Subcutaneous abdominal adipose tissue (tissue), 5 donors: ENCODE measurements around the gene HPGD.
"Not testable (repeated sequence)": the region's sequence is repeated elsewhere in the genome, so short reads cannot be mapped to it uniquely, and the experiment has no call there.

Experiments used
- H3K27ac ChIP-seq: one replicate; pipeline ENCODE4 v1.7.0; 2013; ENCODE audit warnings: low read depth, mild to moderate bottlenecking, inconsistent platforms, low read length, moderate library complexity
- H3K27me3 ChIP-seq, 5 donors: one replicate each; pipeline ENCODE4 v1.7.0; 2013; ENCODE audit warnings: low read length in 5 of 5, inconsistent platforms in 1 of 5; ENCODE audit not compliant: control insufficient read depth in 5 of 5, insufficient read depth in 4 of 5
- H3K36me3 ChIP-seq, 5 donors: one replicate each; pipeline ENCODE4 v1.7.0; 2013; ENCODE audit warnings: low read length in 5 of 5; ENCODE audit not compliant: control insufficient read depth in 5 of 5, insufficient read depth in 5 of 5
- H3K4me1 ChIP-seq, 5 donors: one replicate each; pipeline ENCODE4 v1.7.0; 2013; ENCODE audit warnings: low read length in 5 of 5, mild to moderate bottlenecking in 3 of 5, moderate library complexity in 1 of 5; ENCODE audit not compliant: control insufficient read depth in 5 of 5, insufficient read depth in 5 of 5
- H3K4me3 ChIP-seq, 5 donors: one replicate each; pipeline ENCODE4 v1.7.0; 2013; ENCODE audit warnings: low read length in 5 of 5, low read depth in 1 of 5
- H3K9ac ChIP-seq, 5 donors: one replicate each; pipeline ENCODE4 v1.7.0; 2013; ENCODE audit warnings: low read length in 5 of 5, mild to moderate bottlenecking in 4 of 5, moderate library complexity in 3 of 5
- H3K9me3 ChIP-seq, 5 donors: one replicate each; pipeline ENCODE4 v1.7.0; 2013; ENCODE audit warnings: low read length in 5 of 5; ENCODE audit not compliant: control insufficient read depth in 5 of 5
- donor health status: healthy.
- donor health status: healthy.
- donor health status: healthy.
- donor health status: healthy.
- donor health status: healthy.

Gene HPGD

GRCh38 chr4:174512745-174513144, 9.5 kb downstream of the HPGD start:
- no peak overlapping the region for H3K27ac ChIP-seq
- H3K4me3 ChIP-seq, result no peak overlapping the region
- H3K27me3 ChIP-seq, result no peaks in the 10 kb centered on the region
- no peak overlapping the region for H3K9ac ChIP-seq
- H3K36me3 ChIP-seq, result no peaks in the 10 kb centered on the region
- no peaks in the 10 kb centered on the region for H3K4me1 ChIP-seq
- H3K9me3 ChIP-seq, result no peaks in the 10 kb centered on the region

DNA sequence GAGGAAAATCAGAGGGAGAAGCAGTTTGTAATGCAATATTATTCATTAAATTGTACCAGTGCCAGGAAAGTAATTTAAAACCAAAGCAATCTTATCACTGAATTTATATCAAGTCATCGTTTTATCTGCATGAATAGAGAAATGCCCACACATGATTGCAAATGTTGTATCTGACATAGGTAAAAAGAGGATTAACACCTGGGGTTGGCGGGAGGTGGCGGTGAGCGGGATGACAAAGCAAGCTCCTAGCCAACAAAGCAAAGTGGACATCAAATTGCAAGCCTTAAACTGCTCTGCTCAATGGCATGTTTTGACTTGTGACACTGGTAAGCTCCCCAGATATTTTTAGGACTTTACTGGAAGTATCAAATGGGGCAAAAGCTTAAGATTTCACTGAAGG, 16.4 kb downstream of the HPGD start:
- H3K27me3 ChIP-seq, result no peaks in the 10 kb centered on the region
- H3K9me3 ChIP-seq, result no peaks in the 10 kb centered on the region
- no peaks in the 10 kb centered on the region for H3K36me3 ChIP-seq
- no peak overlapping the region for H3K4me3 ChIP-seq
- no peak overlapping the region for H3K27ac ChIP-seq
- no peak overlapping the region for H3K9ac ChIP-seq
- H3K4me1 ChIP-seq, result no peaks in the 10 kb centered on the region

- H3K36me3 ChIP-seq, result no peaks in the 10 kb centered on the region
- no peak overlapping the region for H3K27ac ChIP-seq
- H3K9ac ChIP-seq, result no peak overlapping the region
- H3K4me3 ChIP-seq, result no peak overlapping the region
- no peaks in the 10 kb centered on the region for H3K9me3 ChIP-seq
- H3K27me3 ChIP-seq, result no peaks in the 10 kb centered on the region
- no peaks in the 10 kb centered on the region for H3K4me1 ChIP-seq
Observed at GRCh38 chr4:174505007-174505406, 17.3 kb downstream of the HPGD start.

DNA sequence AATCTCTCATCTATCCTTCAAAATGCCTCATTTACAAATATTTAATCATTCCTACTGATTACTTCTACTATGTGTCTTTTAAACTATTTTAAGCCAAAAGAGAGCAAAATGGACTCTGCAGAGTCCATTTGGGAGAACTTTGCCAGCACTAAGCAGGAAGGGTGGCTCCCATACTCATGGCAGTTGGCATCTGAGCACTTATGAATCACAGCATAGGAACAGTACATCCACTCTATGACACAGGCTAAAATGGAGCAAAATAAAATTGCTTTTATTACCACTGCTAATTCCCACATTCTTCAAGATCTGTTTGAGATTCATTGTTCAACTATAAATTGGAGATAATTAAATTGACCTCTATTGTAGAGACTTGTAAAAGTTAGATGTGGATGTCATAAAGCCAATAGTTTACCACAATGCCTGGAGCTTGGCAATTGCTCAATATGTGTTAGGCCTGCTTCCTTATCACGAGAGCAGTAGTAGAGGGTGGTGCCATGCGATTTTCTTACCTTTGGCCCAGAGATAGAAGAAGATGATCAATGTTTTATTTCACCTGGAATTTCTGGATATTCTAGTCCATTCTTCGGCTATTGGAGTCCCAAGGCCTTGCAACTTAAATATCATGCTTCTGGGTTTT, 19.1 kb downstream of the HPGD start:
- no peak overlapping the region for H3K4me3 ChIP-seq
- H3K36me3 ChIP-seq, result no peaks in the 10 kb centered on the region
- no peaks in the 10 kb centered on the region for H3K27me3 ChIP-seq
- no peak overlapping the region for H3K9ac ChIP-seq
- no peaks in the 10 kb centered on the region for H3K9me3 ChIP-seq
- H3K4me1 ChIP-seq, result no peaks in the 10 kb centered on the region
- H3K27ac ChIP-seq, result no peak overlapping the region

- Histone ChIP-seq H3K4me3 (no peak overlapping the region), H3K27me3 (no peaks in the 10 kb centered on the region), H3K9ac (no peak overlapping the region), H3K27ac (no peak overlapping the region), H3K36me3 (no peaks in the 10 kb centered on the region), H3K9me3 (no peaks in the 10 kb centered on the region), H3K4me1 (peaks cover 0 to 2% (median 0%) of the 10 kb centered on the region in 5 donors)
Observed at GRCh38 chr4:174496631-174497432, 25.5 kb downstream of the HPGD start.

DNA sequence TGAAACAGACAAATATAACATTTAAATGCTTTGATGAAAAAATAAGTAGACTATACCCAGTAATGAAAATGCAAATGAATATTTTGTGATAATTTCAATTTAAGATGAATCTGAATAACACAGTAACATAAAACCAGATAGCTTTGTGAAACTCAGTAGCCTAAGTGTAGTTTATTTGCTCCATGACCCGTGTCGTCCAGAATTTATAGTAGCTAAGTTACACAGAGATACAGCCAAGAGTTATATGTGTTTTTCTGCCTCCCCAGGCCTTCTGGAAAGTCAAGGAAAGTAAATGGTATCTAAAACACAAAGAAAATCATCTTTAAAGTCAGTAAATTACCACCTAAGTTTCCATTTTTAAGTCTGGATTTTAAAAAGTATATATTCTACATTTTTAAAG, 26.7 kb downstream of the HPGD start:
- H3K9me3 ChIP-seq, result no peaks in the 10 kb centered on the region
- H3K4me3 ChIP-seq, result no peak overlapping the region
- no peak overlapping the region for H3K27ac ChIP-seq

GRCh38 chr4:174494726-174495125, 27.6 kb downstream of the HPGD start:
- Histone ChIP-seq H3K27me3 (no peaks in the 10 kb centered on the region), H3K27ac (no peak overlapping the region), H3K4me3 (no peak overlapping the region), H3K9me3 (no peaks in the 10 kb centered on the region), H3K4me1 (peaks cover 0 to 2% (median 0%) of the 10 kb centered on the region in 5 donors), H3K9ac (no peak overlapping the region), H3K36me3 (no peaks in the 10 kb centered on the region)

More for the DNA sequence above, 26.7 kb downstream of the HPGD start:
- Histone ChIP-seq H3K36me3 (no peaks in the 10 kb centered on the region), H3K9ac (no peak overlapping the region), H3K27me3 (no peaks in the 10 kb centered on the region), H3K4me1 (peaks cover 0 to 2% (median 0%) of the 10 kb centered on the region in 5 donors)

DNA sequence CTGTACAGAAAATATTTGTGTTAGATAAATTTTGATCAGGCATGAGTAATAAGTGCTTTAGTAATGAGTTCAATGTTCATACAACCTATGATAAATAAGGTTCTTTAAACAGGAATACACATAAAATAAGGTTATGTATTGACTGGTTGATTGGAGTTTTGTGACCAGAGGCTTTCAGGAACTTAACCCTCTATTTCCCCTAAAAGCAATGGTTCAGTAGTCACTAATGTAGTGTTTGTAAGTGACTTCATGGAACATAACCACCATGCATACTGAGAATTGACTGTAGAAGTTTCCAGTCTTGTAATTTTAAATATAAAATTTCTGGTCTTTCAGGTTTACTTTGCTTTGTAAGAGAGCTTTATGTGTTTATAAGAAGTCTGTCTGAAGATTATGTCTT, 28.1 kb downstream of the HPGD start:
- H3K4me3 ChIP-seq, result no peak overlapping the region
- no peaks in the 10 kb centered on the region for H3K27me3 ChIP-seq
- peaks cover 0 to 2% (median 0%) of the 10 kb centered on the region in 5 donors for H3K4me1 ChIP-seq
- no peak overlapping the region for H3K9ac ChIP-seq
- H3K27ac ChIP-seq, result no peak overlapping the region
- no peaks in the 10 kb centered on the region for H3K36me3 ChIP-seq
- no peaks in the 10 kb centered on the region for H3K9me3 ChIP-seq

GRCh38 chr4:174490451-174490961, 31.8 kb downstream of the HPGD start:
- Histone ChIP-seq H3K9ac (no peak overlapping the region), H3K4me1 (no peaks in the 10 kb centered on the region), H3K27me3 (no peaks in the 10 kb centered on the region), H3K36me3 (no peaks in the 10 kb centered on the region), H3K4me3 (no peak overlapping the region), H3K9me3 (no peaks in the 10 kb centered on the region), H3K27ac (no peak overlapping the region)

DNA sequence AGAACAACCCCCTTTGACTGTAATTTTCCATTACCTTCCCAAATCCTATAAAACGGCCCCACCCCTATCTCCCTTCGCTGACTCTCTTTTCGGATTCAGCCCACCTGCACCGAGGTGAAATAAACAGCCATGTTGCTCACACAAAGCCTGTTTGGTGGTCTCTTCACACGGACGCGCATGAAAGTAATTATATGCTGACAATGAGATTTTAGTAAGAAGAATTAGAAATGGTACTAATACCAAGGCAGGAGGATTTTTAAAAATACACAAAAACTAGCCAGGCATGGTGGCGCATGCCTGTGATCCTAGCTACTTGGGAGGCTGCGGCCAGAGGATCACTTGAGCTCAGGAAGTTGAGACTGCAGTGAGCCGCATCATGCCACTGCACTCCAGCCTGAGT, 33.9 kb downstream of the HPGD start:
- not testable (repeated sequence) for H3K9ac ChIP-seq, H3K4me3 ChIP-seq, H3K27ac ChIP-seq, H3K27me3 ChIP-seq, H3K4me1 ChIP-seq, H3K36me3 ChIP-seq, H3K9me3 ChIP-seq
